ENCODE data around the gene TRIP4. TPM values are rescaled to one million over a fixed set of nuclear protein-coding genes. Genes with fewer than 3 reads are reported as not detected.
"Not testable (repeated sequence)": the region's sequence is repeated elsewhere in the genome, so short reads cannot be mapped to it uniquely, and the experiment has no call there.

The TRIP4 gene
- total RNA-seq (2014; rRNA removed; shearing (Covaris generic)) = 6.9 and 8.3 TPM in 2 replicates

GRCh38 chr15:64387562-64388168 is at the start of gene TRIP4:
TRIP4 (plus strand) TSS chr15:64387836; CDS start chr15:64387864, 28 bp downstream.
- DNase-seq = peak; percentile 92
- H3K27me3 ChIP-seq (ENCODE audit: control insufficient read depth, insufficient read depth, low read length) = peaks cover 2% of the 10 kb centered on the region
- H3K36me3 ChIP-seq (replicated peaks; ENCODE audit: control insufficient read depth, insufficient read depth, low read length) = no peaks in the 10 kb centered on the region
- peak within 1 kb of the TSS; percentile 62 for H3K4me3 ChIP-seq (ENCODE audit: insufficient read depth, low read depth, low read length)

GRCh38 chr15:64340355-64340754 is 47.3 kb upstream of the TRIP4 start:
- no peak for DNase-seq
- Histone ChIP-seq H3K36me3 (replicated peaks; ENCODE audit: control insufficient read depth, insufficient read depth, low read length) (no peaks in the 10 kb centered on the region), H3K27me3 (ENCODE audit: control insufficient read depth, insufficient read depth, low read length) (no peaks in the 10 kb centered on the region), H3K4me3 (ENCODE audit: insufficient read depth, low read depth, low read length) (no peak overlapping the region)

GRCh38 chr15:64341961-64342360 is 45.7 kb upstream of the TRIP4 start:
- DNase-seq = no peak
- Histone ChIP-seq H3K27me3 (ENCODE audit: control insufficient read depth, insufficient read depth, low read length) (no peaks in the 10 kb centered on the region), H3K36me3 (replicated peaks; ENCODE audit: control insufficient read depth, insufficient read depth, low read length) (no peaks in the 10 kb centered on the region), H3K4me3 (ENCODE audit: insufficient read depth, low read depth, low read length) (no peak overlapping the region)

- H3K4me3 ChIP-seq (ENCODE audit: insufficient read depth, low read depth, low read length) = no peak overlapping the region
- no peak for DNase-seq
- no peaks in the 10 kb centered on the region; the same call in 1 of the 2 replicates for H3K36me3 ChIP-seq (replicated peaks; ENCODE audit: control insufficient read depth, insufficient read depth, low read length)
- H3K27me3 ChIP-seq (ENCODE audit: control insufficient read depth, insufficient read depth, low read length) = no peaks in the 10 kb centered on the region
These were observed 44.4 kb upstream of the TRIP4 start for GRCh38 chr15:64343222-64343621.

GRCh38 chr15:64343841-64344240 is 43.8 kb upstream of the TRIP4 start:
- Histone ChIP-seq H3K27me3 (ENCODE audit: control insufficient read depth, insufficient read depth, low read length) (no peaks in the 10 kb centered on the region), H3K4me3 (ENCODE audit: insufficient read depth, low read depth, low read length) (no peak overlapping the region), H3K36me3 (replicated peaks; ENCODE audit: control insufficient read depth, insufficient read depth, low read length) (no peaks in the 10 kb centered on the region; the same call in 1 of the 2 replicates)
- DNase-seq = no peak

- Histone ChIP-seq H3K36me3 (replicated peaks; ENCODE audit: control insufficient read depth, insufficient read depth, low read length) (no peaks in the 10 kb centered on the region; the same call in 1 of the 2 replicates), H3K27me3 (ENCODE audit: control insufficient read depth, insufficient read depth, low read length) (no peaks in the 10 kb centered on the region), H3K4me3 (ENCODE audit: insufficient read depth, low read depth, low read length) (no peak overlapping the region)
- DNase-seq = no peak
These were observed 42.9 kb upstream of the TRIP4 start for GRCh38 chr15:64344651-64345294.

GRCh38 chr15:64346242-64346641 is 41.4 kb upstream of the TRIP4 start:
- H3K27me3 ChIP-seq (ENCODE audit: control insufficient read depth, insufficient read depth, low read length); DNase-seq; H3K4me3 ChIP-seq (ENCODE audit: insufficient read depth, low read depth, low read length); H3K36me3 ChIP-seq (replicated peaks; ENCODE audit: control insufficient read depth, insufficient read depth, low read length): not testable (repeated sequence)

GRCh38 chr15:64348455-64348854 is 39.2 kb upstream of the TRIP4 start:
- no peaks in the 10 kb centered on the region; the same call in 1 of the 2 replicates for H3K36me3 ChIP-seq (replicated peaks; ENCODE audit: control insufficient read depth, insufficient read depth, low read length)
- no peaks in the 10 kb centered on the region for H3K27me3 ChIP-seq (ENCODE audit: control insufficient read depth, insufficient read depth, low read length)
- no peak for DNase-seq
- H3K4me3 ChIP-seq (ENCODE audit: insufficient read depth, low read depth, low read length) = no peak overlapping the region

GRCh38 chr15:64349375-64349774 is 38.3 kb upstream of the TRIP4 start:
- Histone ChIP-seq H3K36me3 (replicated peaks; ENCODE audit: control insufficient read depth, insufficient read depth, low read length) (no peaks in the 10 kb centered on the region; the same call in 1 of the 2 replicates), H3K4me3 (ENCODE audit: insufficient read depth, low read depth, low read length) (no peak overlapping the region), H3K27me3 (ENCODE audit: control insufficient read depth, insufficient read depth, low read length) (no peaks in the 10 kb centered on the region)
- DNase-seq = no peak

- no peak for DNase-seq
- H3K27me3 ChIP-seq (ENCODE audit: control insufficient read depth, insufficient read depth, low read length) = no peaks in the 10 kb centered on the region
- no peak overlapping the region for H3K4me3 ChIP-seq (ENCODE audit: insufficient read depth, low read depth, low read length)
- H3K36me3 ChIP-seq (replicated peaks; ENCODE audit: control insufficient read depth, insufficient read depth, low read length) = no peaks in the 10 kb centered on the region; the same call in 1 of the 2 replicates
These were observed 36.4 kb upstream of the TRIP4 start for GRCh38 chr15:64351265-64351664.

- DNase-seq = no peak
- no peaks in the 10 kb centered on the region for H3K36me3 ChIP-seq (replicated peaks; ENCODE audit: control insufficient read depth, insufficient read depth, low read length)
- no peaks in the 10 kb centered on the region for H3K27me3 ChIP-seq (ENCODE audit: control insufficient read depth, insufficient read depth, low read length)
- H3K4me3 ChIP-seq (ENCODE audit: insufficient read depth, low read depth, low read length) = peak overlapping the region; percentile 90
These were observed 32.8 kb upstream of the TRIP4 start for GRCh38 chr15:64354688-64355344.

- H3K27me3 ChIP-seq (ENCODE audit: control insufficient read depth, insufficient read depth, low read length) = no peaks in the 10 kb centered on the region
- peak; percentile 69 for DNase-seq
- H3K36me3 ChIP-seq (replicated peaks; ENCODE audit: control insufficient read depth, insufficient read depth, low read length) = no peaks in the 10 kb centered on the region
- peak overlapping the region; percentile 90 for H3K4me3 ChIP-seq (ENCODE audit: insufficient read depth, low read depth, low read length)
These were observed 32.2 kb upstream of the TRIP4 start for GRCh38 chr15:64355348-64355943.

- H3K4me3 ChIP-seq (ENCODE audit: insufficient read depth, low read depth, low read length) = peak within 1 kb of the TSS; percentile 90
- H3K36me3 ChIP-seq (replicated peaks; ENCODE audit: control insufficient read depth, insufficient read depth, low read length) = no peaks in the 10 kb centered on the region
- DNase-seq = peak; percentile 93
These were observed 31.5 kb upstream of the TRIP4 start, which contains the start of gene CSNK1G1 for GRCh38 chr15:64355944-64356709. CSNK1G1 (minus strand) TSS chr15:64356173; CDS start chr15:64300499, 55,674 bp downstream.

GRCh38 chr15:64356710-64357040 is 31.0 kb upstream of the TRIP4 start:
- H3K27me3 ChIP-seq (ENCODE audit: control insufficient read depth, insufficient read depth, low read length) = no peaks in the 10 kb centered on the region
- peak overlapping the region; percentile 90; the same call in 1 of the 2 replicates for H3K4me3 ChIP-seq (ENCODE audit: insufficient read depth, low read depth, low read length)
- no peak for DNase-seq
- no peaks in the 10 kb centered on the region for H3K36me3 ChIP-seq (replicated peaks; ENCODE audit: control insufficient read depth, insufficient read depth, low read length)

More at GRCh38 chr15:64355944-64356709, 31.5 kb upstream of the TRIP4 start, which contains the start of gene CSNK1G1:
- H3K27me3 ChIP-seq (ENCODE audit: control insufficient read depth, insufficient read depth, low read length) = no peaks in the 10 kb centered on the region
